ENCODE measurements around the gene MSX1.
A peak's percentile ranks its signal among the peaks of the same experiment; 100 is the strongest.

The MSX1 gene

GRCh38 chr4:4852591-4853362 lies 6.7 kb upstream of the MSX1 start:
- peak; percentile 65 for DNase-seq (ENCODE audit: low read depth)
- TF ChIP-seq CTCF (IDR thresholded peaks at IDR 0.05; ENCODE audit: insufficient read depth, low read depth, low read length, missing control alignments) = peak; percentile 14
- H3K4me3 ChIP-seq (ENCODE audit: low read length) = peak overlapping the region; percentile 21

DNA sequence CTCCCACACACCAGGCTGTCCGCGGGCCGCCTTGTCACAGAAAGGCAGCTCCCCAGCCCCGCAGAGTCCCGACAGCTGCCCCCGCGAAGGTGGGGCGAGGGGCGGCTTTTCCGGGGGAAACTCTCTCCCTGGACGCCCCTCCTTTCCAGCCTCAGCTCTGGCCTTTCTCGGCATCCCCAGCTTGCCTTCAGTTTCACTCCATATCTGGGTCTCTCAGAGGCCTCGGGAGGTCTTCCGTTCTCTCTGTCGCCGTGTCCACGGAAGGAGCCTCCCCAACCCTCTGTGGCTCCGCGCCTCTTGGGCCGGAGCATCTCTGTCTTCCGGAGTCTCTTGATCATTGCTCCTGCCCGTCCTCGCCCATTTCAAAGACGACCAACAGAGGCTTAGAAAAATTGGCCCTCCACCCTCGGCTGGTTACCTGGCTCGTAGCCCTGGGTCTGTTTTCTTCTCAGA lies 6.1 kb upstream of the MSX1 start:
- H3K4me3 ChIP-seq (ENCODE audit: low read length) = no peak overlapping the region
- no peak for DNase-seq (ENCODE audit: low read depth)
- no peak for TF ChIP-seq CTCF (IDR thresholded peaks at IDR 0.05; ENCODE audit: insufficient read depth, low read depth, low read length, missing control alignments)

- no peak for DNase-seq (ENCODE audit: low read depth)
- no peak overlapping the region for H3K4me3 ChIP-seq (ENCODE audit: low read length)
- no peak for TF ChIP-seq CTCF (IDR thresholded peaks at IDR 0.05; ENCODE audit: insufficient read depth, low read depth, low read length, missing control alignments)
These were observed 5.4 kb upstream of the MSX1 start for GRCh38 chr4:4853921-4854648.

GRCh38 chr4:4854649-4855295 lies 4.7 kb upstream of the MSX1 start:
- no peak for DNase-seq (ENCODE audit: low read depth)

GRCh38 chr4:4855301-4856070 lies 4.0 kb upstream of the MSX1 start:
- no peak overlapping the region for H3K4me3 ChIP-seq (ENCODE audit: low read length)
- TF ChIP-seq CTCF (IDR thresholded peaks at IDR 0.05; ENCODE audit: insufficient read depth, low read depth, low read length, missing control alignments) = no peak

More at GRCh38 chr4:4854649-4855295, 4.7 kb upstream of the MSX1 start:
- no peak for TF ChIP-seq CTCF (IDR thresholded peaks at IDR 0.05; ENCODE audit: insufficient read depth, low read depth, low read length, missing control alignments)
- no peak overlapping the region for H3K4me3 ChIP-seq (ENCODE audit: low read length)

More at GRCh38 chr4:4855301-4856070, 4.0 kb upstream of the MSX1 start:
- DNase-seq (ENCODE audit: low read depth) = no peak

Measured in epithelial cell of esophagus (primary cell).